Thoracic aorta (tissue), 2 donors: Measurements from ENCODE around the gene PAPLN. TPM values are rescaled to one million over a fixed set of nuclear protein-coding genes. Genes with fewer than 3 reads are reported as not detected.

Experiments
- ATAC-seq: fragments of 150-250 bp; one replicate; pipeline ENCODE4 v1.8.0; 2017; ENCODE audit warnings: low read depth; ENCODE audit not compliant: insufficient number of reproducible peaks, low FRiP score
- DNase-seq: peaks from one replicate; pipeline ENCODE4 v3.0.0-alpha.2; 2020; ENCODE audit warnings: low spot score
- H3K27ac ChIP-seq, 2 donors: fragments of 200-600 bp; sonication (generic); 1 replicate in 1 of 2; 2 replicates in 1 of 2; pipeline ENCODE4 v1.5.1; 2016; ENCODE audit warnings: mild to moderate bottlenecking in 2 of 2, moderate library complexity in 2 of 2
- H3K27me3 ChIP-seq: fragments of 200-600 bp; sonication (generic); replicated peaks from 2 replicates; pipeline ENCODE4 v1.6.0; 2016; ENCODE audit warnings: mild to moderate bottlenecking; ENCODE audit not compliant: insufficient read depth
- H3K36me3 ChIP-seq: fragments of 200-600 bp; sonication (generic); one replicate; pipeline ENCODE4 v1.5.1; 2016
- H3K4me1 ChIP-seq, 2 donors: fragments of 200-600 bp; sonication (generic); 1 replicate in 1 of 2; 2 replicates in 1 of 2; pipeline versions ENCODE4 v1.5.1 to v1.6.0; 2016; ENCODE audit warnings: low read depth in 2 of 2, mild to moderate bottlenecking in 1 of 2; ENCODE audit not compliant: control insufficient read depth in 1 of 2
- H3K4me3 ChIP-seq: fragments of 200-600 bp; sonication (generic); 2 replicates; pipeline ENCODE4 v1.5.1; 2016; ENCODE audit warnings: mild to moderate bottlenecking
- H3K9me3 ChIP-seq: fragments of 200-600 bp; sonication (generic); 2 replicates; pipeline ENCODE4 v1.5.1; 2016
- total RNA-seq, 2 donors: library from RNA; depleted of rRNA; stranded (reverse); fragments of >200 nt; gene quantifications; one replicate each; pipeline versions ENCODE4 v1.1.0 to v1.2.3, GENCODE V29; 2016
- TF ChIP-seq, protein P1 (sequence below): fragments of 200-600 bp; sonication (generic); IDR thresholded peaks from one replicate; pipeline ENCODE4 v1.5.1; 2019; ENCODE audit warnings: antibody characterized with exemption

Gene PAPLN
- total RNA-seq, 2 donors from 2014 or later, result 10.0 to 10.2 TPM

DNA sequence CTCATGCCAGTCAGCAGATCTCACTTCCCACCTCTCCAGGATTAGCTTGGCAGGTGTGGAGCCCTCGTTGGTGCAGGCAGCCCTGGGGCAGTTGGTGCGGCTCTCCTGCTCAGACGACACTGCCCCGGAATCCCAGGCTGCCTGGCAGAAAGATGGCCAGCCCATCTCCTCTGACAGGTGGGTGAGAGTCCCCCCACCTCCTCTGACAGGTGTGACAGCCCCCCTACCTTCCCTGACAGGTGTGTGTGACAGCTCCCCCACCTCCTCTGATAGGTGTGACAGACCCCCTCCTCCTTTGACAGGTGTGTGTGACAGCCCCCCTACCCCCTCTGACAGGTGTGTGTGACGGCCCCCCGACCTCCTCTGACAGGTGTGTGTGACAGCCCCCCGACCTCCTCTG, 26.3 kb downstream of the PAPLN start:
- DNase-seq (no peak), ATAC-seq (no peak)
- no peaks in the 10 kb centered on the region for H3K36me3 ChIP-seq
- H3K4me3 ChIP-seq, result no peak overlapping the region
- no peaks in the 10 kb centered on the region for H3K4me1 ChIP-seq
- H3K9me3 ChIP-seq, result no peaks in the 10 kb centered on the region
- H3K27me3 ChIP-seq, result no peaks in the 10 kb centered on the region
- TF ChIP-seq, protein P1, sequence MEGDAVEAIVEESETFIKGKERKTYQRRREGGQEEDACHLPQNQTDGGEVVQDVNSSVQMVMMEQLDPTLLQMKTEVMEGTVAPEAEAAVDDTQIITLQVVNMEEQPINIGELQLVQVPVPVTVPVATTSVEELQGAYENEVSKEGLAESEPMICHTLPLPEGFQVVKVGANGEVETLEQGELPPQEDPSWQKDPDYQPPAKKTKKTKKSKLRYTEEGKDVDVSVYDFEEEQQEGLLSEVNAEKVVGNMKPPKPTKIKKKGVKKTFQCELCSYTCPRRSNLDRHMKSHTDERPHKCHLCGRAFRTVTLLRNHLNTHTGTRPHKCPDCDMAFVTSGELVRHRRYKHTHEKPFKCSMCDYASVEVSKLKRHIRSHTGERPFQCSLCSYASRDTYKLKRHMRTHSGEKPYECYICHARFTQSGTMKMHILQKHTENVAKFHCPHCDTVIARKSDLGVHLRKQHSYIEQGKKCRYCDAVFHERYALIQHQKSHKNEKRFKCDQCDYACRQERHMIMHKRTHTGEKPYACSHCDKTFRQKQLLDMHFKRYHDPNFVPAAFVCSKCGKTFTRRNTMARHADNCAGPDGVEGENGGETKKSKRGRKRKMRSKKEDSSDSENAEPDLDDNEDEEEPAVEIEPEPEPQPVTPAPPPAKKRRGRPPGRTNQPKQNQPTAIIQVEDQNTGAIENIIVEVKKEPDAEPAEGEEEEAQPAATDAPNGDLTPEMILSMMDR, result no peak
- H3K27ac ChIP-seq, result no peak overlapping the region

DNA sequence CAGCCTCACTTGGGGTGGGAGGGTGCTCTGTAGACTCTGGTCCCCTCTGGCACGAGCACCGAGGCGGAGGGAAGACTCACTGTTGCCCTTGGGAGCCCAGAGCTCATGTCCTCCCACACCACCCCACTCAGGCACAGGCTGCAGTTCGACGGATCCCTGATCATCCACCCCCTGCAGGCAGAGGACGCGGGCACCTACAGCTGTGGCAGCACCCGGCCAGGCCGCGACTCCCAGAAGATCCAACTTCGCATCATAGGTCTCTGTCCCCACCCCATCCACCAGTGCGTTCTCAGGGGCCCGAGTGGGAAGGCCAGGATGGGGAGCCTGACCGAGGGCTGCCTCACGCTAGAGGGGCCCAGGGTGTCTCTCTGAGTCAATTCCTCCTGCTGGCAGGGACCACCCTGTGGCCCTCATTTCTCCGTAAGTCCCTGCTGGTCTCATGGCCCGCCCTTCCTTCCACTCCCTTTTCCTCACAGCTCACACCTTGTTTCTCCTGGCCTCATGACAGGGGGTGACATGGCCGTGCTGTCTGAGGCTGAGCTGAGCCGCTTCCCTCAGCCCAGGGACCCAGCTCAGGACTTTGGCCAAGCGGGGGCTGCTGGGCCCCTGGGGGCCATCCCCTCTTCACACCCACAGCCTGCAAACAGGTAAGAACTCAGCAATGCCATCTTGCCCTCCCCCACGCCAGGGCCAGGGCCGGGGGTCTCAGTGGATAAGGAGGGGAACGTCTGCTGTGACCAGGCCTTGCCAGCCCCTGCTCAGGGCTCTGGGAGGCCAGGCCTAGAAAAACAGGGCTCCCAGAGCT, 27.0 kb downstream of the PAPLN start:
- no peak for DNase-seq
- Histone ChIP-seq H3K4me3 (no peak overlapping the region), H3K27me3 (no peaks in the 10 kb centered on the region), H3K27ac (no peak overlapping the region), H3K36me3 (no peaks in the 10 kb centered on the region), H3K4me1 (peaks cover 0 to 4% of the 10 kb centered on the region in 2 donors), H3K9me3 (no peaks in the 10 kb centered on the region)
- ATAC-seq, result no peak
- TF ChIP-seq, protein P1, result no peak

DNA sequence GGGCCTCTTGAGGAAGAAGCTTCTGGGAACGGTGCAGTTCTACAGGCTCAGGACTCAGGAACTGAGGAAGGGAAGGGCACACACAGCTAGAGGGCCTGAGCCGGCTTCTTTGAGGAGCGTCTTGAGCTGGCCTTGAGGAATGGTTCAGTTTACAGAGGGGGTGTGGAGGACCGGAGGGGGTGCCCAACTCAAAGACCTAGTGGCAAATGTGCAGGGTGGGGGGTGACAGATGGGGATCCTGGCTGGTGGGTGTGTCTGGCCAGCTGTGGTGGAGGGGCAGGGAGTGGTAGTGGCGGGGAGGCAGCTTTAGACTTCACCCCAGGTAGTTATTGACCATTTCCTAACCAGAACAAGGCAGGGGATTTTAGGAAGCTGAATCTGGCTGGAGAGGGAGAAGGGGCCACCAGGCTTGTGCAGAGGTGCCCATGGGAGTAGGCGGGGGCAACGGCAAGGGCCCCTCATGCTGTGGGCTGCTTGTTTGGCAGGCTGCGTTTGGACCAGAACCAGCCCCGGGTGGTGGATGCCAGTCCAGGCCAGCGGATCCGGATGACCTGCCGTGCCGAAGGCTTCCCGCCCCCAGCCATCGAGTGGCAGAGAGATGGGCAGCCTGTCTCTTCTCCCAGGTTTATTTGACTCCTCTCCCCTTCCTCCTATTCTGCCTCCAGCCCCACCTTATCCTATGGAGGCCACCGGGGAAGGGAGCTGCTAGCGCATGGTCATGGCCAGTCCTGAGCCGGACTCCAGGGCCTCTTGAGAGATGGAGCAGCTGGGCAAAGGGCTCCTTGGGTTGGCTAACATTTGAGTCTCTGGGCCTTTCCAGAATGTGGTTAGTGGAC, 27.8 kb downstream of the PAPLN start:
- no peaks in the 10 kb centered on the region for H3K36me3 ChIP-seq
- no peak overlapping the region for H3K4me3 ChIP-seq
- H3K27ac ChIP-seq, result no peak overlapping the region
- TF ChIP-seq, protein P1, result no peak
- DNase-seq (no peak), ATAC-seq (no peak)
- no peaks in the 10 kb centered on the region for H3K27me3 ChIP-seq
- H3K4me1 ChIP-seq, result peaks cover 3 to 11% of the 10 kb centered on the region in 2 donors
- no peaks in the 10 kb centered on the region for H3K9me3 ChIP-seq

DNA sequence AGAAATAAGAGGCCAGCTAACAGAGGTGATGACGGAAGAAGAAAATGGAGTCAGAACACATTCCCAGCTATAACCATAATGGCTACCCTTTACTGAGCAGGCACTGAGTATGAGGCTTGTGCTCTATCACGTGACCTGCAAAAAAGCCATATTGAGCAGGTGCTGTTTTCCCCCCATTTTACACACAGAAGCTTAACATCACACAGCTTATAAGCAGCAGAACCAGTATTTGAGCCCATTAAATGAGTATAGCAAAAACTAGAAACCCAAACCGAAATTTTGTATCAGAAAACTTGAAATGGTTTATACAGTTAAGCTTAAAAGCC, 28.4 kb downstream of the PAPLN start:
- Histone ChIP-seq H3K9me3 (no peaks in the 10 kb centered on the region), H3K4me1 (peaks cover 3 to 16% of the 10 kb centered on the region in 2 donors), H3K27ac (no peak overlapping the region), H3K4me3 (no peak overlapping the region), H3K36me3 (no peaks in the 10 kb centered on the region), H3K27me3 (no peaks in the 10 kb centered on the region)
- ATAC-seq (no peak), DNase-seq (no peak)
- TF ChIP-seq, protein P1, result no peak

DNA sequence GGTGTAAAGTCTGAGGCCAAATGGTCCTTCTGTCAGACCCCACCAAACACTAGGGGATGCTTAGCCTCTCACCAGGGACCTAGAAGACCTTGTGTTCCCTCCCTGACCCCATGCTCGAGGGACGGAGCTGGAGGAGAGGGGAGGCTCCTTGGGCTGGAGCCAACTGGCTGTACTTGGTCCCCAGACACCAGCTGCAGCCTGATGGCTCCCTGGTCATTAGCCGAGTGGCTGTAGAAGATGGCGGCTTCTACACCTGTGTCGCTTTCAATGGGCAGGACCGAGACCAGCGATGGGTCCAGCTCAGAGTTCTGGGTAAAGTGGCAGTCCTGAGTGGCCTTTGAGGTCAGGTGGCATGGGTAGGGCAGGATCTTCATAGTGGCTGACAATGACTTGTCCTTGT, 29.0 kb downstream of the PAPLN start:
- Histone ChIP-seq H3K27me3 (no peaks in the 10 kb centered on the region), H3K9me3 (no peaks in the 10 kb centered on the region), H3K4me1 (peaks cover 3 to 16% of the 10 kb centered on the region in 2 donors), H3K36me3 (no peaks in the 10 kb centered on the region), H3K4me3 (no peak overlapping the region), H3K27ac (no peak overlapping the region)
- DNase-seq, result no peak
- ATAC-seq, result no peak
- TF ChIP-seq, protein P1, result no peak
